ENCODE measurements around the gene CAPN11. TPM values are rescaled to one million over a fixed set of nuclear protein-coding genes. Genes with fewer than 3 reads are reported as not detected.

CAPN11 gene
- polyA plus RNA-seq, 6 donors from 2014 or later, result not detected

DNA sequence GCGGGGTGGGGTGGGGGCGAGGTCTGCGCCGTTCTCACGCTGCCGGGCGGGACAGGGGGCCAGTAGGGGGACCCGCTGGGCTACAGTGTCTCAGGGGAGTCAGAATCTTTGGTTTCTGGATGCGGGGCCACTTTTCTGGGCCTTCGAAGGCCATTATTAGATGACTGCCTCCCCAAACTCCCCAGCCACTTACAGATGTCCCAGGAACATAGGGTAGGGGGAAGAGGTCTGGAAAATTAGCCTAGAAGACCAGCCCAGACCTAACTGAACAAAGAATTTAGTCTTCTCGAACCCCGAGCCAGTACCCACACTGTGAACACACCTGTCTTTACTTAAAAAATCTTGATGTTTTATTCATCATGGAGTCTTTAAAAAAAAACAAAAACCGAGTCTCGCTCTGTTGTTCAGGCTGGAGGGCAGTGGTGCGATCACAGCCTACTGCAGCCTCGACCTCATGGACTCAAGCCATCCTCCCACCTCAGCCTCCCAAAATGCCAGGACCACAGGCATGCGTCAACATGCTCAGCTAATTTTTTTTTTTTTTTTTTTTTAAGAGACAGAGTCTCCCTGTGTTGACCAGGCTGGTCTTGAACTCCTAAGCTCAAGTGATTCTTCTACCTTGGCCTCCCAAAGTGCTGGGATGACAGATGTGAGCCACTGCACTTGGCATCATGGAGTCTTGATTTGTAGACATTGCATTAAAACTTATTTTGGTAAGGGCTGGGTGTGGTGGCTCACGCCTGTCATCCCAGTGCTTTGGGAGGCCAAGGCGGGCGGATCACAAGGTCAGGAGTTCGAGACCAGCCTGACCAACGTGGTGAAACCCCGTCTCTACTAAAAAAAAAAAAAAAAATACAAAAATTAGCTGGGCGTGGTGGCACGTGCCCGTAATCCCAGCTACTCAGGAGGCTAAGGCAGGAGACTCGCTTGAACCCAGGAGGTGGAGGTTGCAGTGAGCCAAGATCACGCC, 61.5 kb downstream of the CAPN11 start:
- no peaks in the 10 kb centered on the region for H3K9me3 Mint-ChIP-seq
- no peak for DNase-seq
- H3K27me3 Mint-ChIP-seq, result peaks cover 0 to 13% (median 0%) of the 10 kb centered on the region in 3 donors
- no peak for ATAC-seq (ENCODE audit: low read depth in 2 of 2)
- H3K4me3 Mint-ChIP-seq, result peak overlapping the region in 7 of 8 donors; percentile 19 to 89 (median 79)
- no peaks in the 10 kb centered on the region for H3K36me3 Mint-ChIP-seq
- H3K27ac Mint-ChIP-seq, result peak overlapping the region in 2 of 6 donors; percentile 56 to 76
- H3K4me1 Mint-ChIP-seq, result peaks cover 34 to 44% (median 38%) of the 10 kb centered on the region in 3 donors

DNA sequence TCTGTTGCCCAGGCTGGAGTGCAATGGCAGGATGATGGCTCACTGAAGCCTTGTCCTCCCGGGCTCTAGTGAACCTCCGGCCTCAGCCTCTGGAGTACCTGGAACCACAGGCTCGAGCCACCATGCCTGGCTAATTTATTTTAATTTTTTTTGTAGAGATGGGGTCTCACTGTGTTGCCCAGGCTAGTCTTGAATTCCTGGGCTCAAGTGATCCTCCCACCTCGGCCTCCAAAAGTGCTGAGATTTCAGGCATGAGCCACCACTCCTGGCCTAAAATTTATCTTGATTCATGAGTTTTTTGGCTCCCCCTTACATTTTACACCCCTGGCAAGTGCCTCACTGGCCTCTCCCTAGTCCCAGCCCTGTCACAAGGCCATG, 62.3 kb downstream of the CAPN11 start:
- DNase-seq, result no peak
- peak overlapping the region in 5 of 8 donors; percentile 37 to 91 (median 69) for H3K4me3 Mint-ChIP-seq
- no peaks in the 10 kb centered on the region for H3K9me3 Mint-ChIP-seq
- H3K27ac Mint-ChIP-seq, result peak overlapping the region in 4 of 6 donors; percentile 60 to 88 (median 87)
- H3K36me3 Mint-ChIP-seq, result no peaks in the 10 kb centered on the region
- peaks cover 34 to 44% (median 38%) of the 10 kb centered on the region in 3 donors for H3K4me1 Mint-ChIP-seq
- ATAC-seq (ENCODE audit: low read depth in 2 of 2), result no peak
- peaks cover 0 to 13% (median 0%) of the 10 kb centered on the region in 3 donors for H3K27me3 Mint-ChIP-seq

GRCh38 chr6:44221291-44221960, 62.8 kb downstream of the CAPN11 start:
- Mint-ChIP-seq H3K4me1 (peaks cover 34 to 43% (median 38%) of the 10 kb centered on the region in 3 donors), H3K9me3 (no peaks in the 10 kb centered on the region), H3K27me3 (peaks cover 0 to 13% (median 0%) of the 10 kb centered on the region in 3 donors), H3K27ac (peak overlapping the region in 4 of 6 donors; percentile 60 to 88 (median 87)), H3K36me3 (no peaks in the 10 kb centered on the region), H3K4me3 (peak overlapping the region in 7 of 8 donors; percentile 37 to 91 (median 63))
- DNase-seq (peak; percentile 69), ATAC-seq (ENCODE audit: low read depth in 2 of 2) (peak; percentile 60 to 62)

- H3K36me3 Mint-ChIP-seq, result no peaks in the 10 kb centered on the region
Measured at GRCh38 chr6:44221961-44222335, 63.3 kb downstream of the CAPN11 start.

GRCh38 chr6:44222486-44223318, 64.1 kb downstream of the CAPN11 start:
- Mint-ChIP-seq H3K4me1 (peaks cover 34 to 42% (median 38%) of the 10 kb centered on the region in 3 donors), H3K36me3 (no peaks in the 10 kb centered on the region), H3K9me3 (no peaks in the 10 kb centered on the region), H3K27me3 (peaks cover 0 to 13% (median 0%) of the 10 kb centered on the region in 3 donors), H3K4me3 (peak overlapping the region; percentile 77 to 92 (median 89)), H3K27ac (peak overlapping the region in 3 of 6 donors; percentile 70 to 87 (median 72))
- DNase-seq (no peak), ATAC-seq (ENCODE audit: low read depth in 2 of 2) (no peak)

More at GRCh38 chr6:44221961-44222335, 63.3 kb downstream of the CAPN11 start:
- Mint-ChIP-seq H3K9me3 (no peaks in the 10 kb centered on the region), H3K27ac (peak overlapping the region in 2 of 6 donors; percentile 60 to 77), H3K4me1 (peaks cover 34 to 42% (median 38%) of the 10 kb centered on the region in 3 donors), H3K27me3 (peaks cover 0 to 13% (median 0%) of the 10 kb centered on the region in 3 donors), H3K4me3 (peak overlapping the region in 4 of 8 donors; percentile 48 to 91 (median 83))
- DNase-seq (no peak), ATAC-seq (ENCODE audit: low read depth in 2 of 2) (no peak)

- peak; percentile 79 for DNase-seq
- H3K9me3 Mint-ChIP-seq, result no peaks in the 10 kb centered on the region
- H3K36me3 Mint-ChIP-seq, result no peaks in the 10 kb centered on the region
- H3K27me3 Mint-ChIP-seq, result peaks cover 0 to 13% (median 0%) of the 10 kb centered on the region in 3 donors
- peak; percentile 81 to 85 for ATAC-seq (ENCODE audit: low read depth in 2 of 2)
- H3K27ac Mint-ChIP-seq, result peak within 1 kb of the TSS in 4 of 6 donors; percentile 61 to 87 (median 71)
- H3K4me1 Mint-ChIP-seq, result peaks cover 30 to 39% (median 38%) of the 10 kb centered on the region in 3 donors
- peak within 1 kb of the TSS; percentile 80 to 92 (median 89) for H3K4me3 Mint-ChIP-seq
Measured at GRCh38 chr6:44223319-44224028, 64.9 kb downstream of the CAPN11 start, which contains the start of gene SLC29A1. SLC29A1 (plus strand) TSS chr6:44223595; CDS start chr6:44227314, 3,719 bp downstream.

DNA sequence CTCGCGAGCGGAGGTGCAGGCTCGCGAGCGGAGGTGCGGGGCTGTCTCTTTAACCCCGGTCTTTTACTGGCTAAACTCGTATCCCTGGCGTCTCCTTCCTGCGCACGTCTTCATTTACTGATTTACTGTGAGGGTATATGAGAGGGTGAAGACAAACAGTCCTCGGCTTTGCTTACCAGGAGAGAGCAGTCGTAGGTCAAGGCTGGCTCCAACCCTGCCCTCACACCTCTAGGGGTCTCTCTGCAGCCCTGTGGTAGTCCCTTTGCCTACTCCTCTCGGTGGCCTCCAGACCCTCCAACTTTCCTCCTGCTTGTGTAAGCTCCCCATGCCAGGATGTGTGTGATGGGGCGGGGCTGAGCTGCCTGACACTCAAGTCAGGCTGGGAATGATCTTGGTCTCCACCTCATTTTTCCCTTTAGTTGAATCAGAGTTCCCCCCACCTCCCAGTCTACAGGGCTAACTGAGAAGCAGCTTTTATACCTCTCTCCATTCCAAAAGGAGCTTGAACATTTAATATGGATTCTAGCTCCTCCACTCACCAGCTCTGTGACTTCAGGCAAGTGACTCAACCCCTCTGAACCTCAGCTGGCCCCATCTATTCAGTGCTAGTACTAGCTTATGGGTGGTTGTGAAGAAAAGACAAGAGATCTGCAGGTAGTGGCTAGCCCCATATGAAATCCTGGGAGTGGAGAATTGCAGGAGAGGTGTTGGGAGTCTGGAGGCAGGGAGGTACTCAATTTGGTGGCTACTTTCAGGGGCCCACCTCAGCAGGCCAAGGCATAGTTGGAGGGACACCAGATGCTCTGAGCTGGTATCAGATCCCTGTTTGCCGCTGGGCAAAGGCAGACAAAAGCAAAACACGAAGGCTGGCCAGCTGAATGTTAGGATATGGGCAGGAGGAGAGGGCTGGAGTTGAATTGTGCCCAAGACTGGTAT, 65.7 kb downstream of the CAPN11 start:
- Mint-ChIP-seq H3K27me3 (peaks cover 0 to 13% (median 0%) of the 10 kb centered on the region in 3 donors), H3K4me3 (peak overlapping the region; percentile 80 to 92 (median 86)), H3K27ac (peak overlapping the region in 1 of 6 donors; percentile 61), H3K36me3 (no peaks in the 10 kb centered on the region), H3K4me1 (peaks cover 29 to 34% (median 33%) of the 10 kb centered on the region in 3 donors), H3K9me3 (no peaks in the 10 kb centered on the region)
- no peak for DNase-seq
- peak; percentile 1 to 6 for ATAC-seq (ENCODE audit: low read depth in 2 of 2)

- H3K27me3 Mint-ChIP-seq, result peaks cover 0 to 13% (median 0%) of the 10 kb centered on the region in 3 donors
- no peak for ATAC-seq (ENCODE audit: low read depth in 2 of 2)
- no peak overlapping the region for H3K27ac Mint-ChIP-seq
- H3K4me1 Mint-ChIP-seq, result peaks cover 25 to 31% (median 28%) of the 10 kb centered on the region in 3 donors
- H3K9me3 Mint-ChIP-seq, result no peaks in the 10 kb centered on the region
- peak overlapping the region in 7 of 8 donors; percentile 35 to 92 (median 84) for H3K4me3 Mint-ChIP-seq
- no peak for DNase-seq
- no peaks in the 10 kb centered on the region for H3K36me3 Mint-ChIP-seq
Measured at GRCh38 chr6:44224965-44225305, 66.3 kb downstream of the CAPN11 start.

DNA sequence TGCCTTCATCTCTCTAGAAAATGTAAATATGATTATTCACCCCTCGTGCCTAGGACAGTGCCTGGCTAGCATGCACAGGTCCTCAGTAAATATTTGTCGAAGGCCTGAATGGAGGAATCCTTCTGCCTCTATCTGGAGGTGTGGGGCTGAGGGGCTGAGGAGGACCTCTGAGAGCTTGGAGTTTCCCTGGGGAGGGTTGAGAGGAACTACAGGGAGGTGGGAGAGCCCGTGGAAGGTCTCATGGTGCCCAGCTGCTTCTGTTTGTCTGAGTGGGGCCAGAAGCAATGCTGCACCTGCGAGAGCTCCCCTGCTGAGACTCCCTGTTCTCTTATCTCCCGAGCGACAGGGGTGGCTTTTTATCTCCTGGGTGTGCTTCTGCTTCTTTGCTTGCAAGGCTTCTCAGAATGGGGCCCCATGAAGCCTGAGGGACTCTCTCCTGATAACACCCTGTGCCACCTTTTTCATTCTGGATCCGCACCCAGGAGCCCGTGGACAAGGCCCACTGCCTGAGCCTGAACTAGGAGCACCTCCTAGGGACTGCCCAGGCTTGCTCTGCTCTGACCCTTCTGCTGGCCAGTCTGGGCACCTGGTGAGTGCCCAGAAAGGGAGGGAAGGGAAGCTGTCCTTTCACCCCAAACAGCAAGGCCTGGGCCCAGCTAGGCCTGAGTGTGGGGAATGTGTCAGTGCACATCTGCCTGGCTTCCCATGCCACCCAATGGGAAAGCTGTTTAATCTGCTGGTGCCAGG, 67.1 kb downstream of the CAPN11 start:
- Mint-ChIP-seq H3K27ac (peak overlapping the region in 1 of 6 donors; percentile 56), H3K4me3 (peak overlapping the region in 2 of 8 donors; percentile 9 to 87), H3K9me3 (no peaks in the 10 kb centered on the region), H3K27me3 (peaks cover 0 to 13% (median 0%) of the 10 kb centered on the region in 3 donors), H3K4me1 (peaks cover 25 to 29% (median 28%) of the 10 kb centered on the region in 3 donors), H3K36me3 (no peaks in the 10 kb centered on the region)
- DNase-seq, result no peak
- ATAC-seq (ENCODE audit: low read depth in 2 of 2), result no peak

DNA sequence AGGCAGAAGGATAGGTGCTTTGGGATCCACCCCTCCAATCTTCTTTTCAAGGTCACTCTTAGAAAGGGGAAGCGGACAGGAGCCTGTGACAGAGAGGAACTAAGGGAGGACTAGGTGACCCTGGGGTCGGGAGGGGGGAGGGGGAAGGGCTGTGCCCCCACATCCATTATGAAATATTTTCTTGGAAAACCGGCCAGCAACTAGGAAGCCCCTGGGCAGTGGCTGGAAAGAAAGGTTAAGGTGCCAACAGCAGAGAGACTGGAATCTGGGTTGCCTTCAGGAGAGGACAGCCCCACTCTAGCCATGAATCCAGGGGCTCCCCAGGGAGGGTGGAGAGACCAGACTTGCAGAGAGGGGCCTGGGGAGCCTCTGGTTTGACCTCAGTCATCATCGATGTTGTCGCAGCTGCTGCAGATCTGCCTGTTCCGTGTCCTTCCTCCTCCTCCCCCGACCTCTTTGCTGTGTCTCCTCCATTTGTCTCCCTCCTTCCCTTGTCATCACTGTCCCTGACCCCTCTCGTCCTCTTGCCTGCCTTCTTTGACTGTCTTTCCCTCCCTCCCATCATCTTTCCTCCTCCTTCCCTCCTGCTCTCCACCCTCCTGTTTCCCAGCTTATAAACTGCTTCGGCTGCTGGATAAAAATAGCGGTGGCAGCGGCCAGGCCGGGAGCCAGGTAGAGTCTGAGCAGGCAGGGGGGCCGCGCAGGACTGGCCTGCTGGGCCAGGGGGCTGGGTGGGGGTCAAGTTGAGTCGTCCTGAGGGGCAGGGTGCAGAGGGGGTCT, 67.9 kb downstream of the CAPN11 start:
- no peaks in the 10 kb centered on the region for H3K36me3 Mint-ChIP-seq
- H3K9me3 Mint-ChIP-seq, result no peaks in the 10 kb centered on the region
- H3K27me3 Mint-ChIP-seq, result peaks cover 0 to 13% (median 0%) of the 10 kb centered on the region in 3 donors
- H3K27ac Mint-ChIP-seq, result no peak overlapping the region
- ATAC-seq (ENCODE audit: low read depth in 2 of 2) (no peak), DNase-seq (no peak)
- no peak overlapping the region for H3K4me3 Mint-ChIP-seq
- H3K4me1 Mint-ChIP-seq, result peaks cover 19 to 23% (median 22%) of the 10 kb centered on the region in 3 donors

Data from naive B cell (primary cell).